HCT116 (cell line): Measurements from ENCODE around the gene IP6K2. TPM values are rescaled to one million over a fixed set of nuclear protein-coding genes. Genes with fewer than 3 reads are reported as not detected.

Experiments used
- ATAC-seq: fragments of 200-7000 bp; cut with Tn5 transposase; 2 replicates; pipeline ENCODE4 v1.9.1; 2020; ENCODE audit warnings: mild to moderate bottlenecking, moderate library complexity
- BruUV-seq: library from RNA; stranded (reverse); fragments of 400-500 nt; replicated peaks from 2 replicates; lab custom pipeline; 2021; lab: Mats Ljungman, UMichigan
- CTCF ChIA-PET: fragments of 300-600 bp; sonication (Branson Sonifier 250); formaldehyde crosslinking; loops from one replicate; lab custom pipeline; 2021; ENCODE audit warnings: antibody characterized with exemption; lab: Charles Lee
- POLR2A ChIA-PET: fragments of 300-600, 350-600 bp; sonication (Branson Sonifier 250); formaldehyde crosslinking; loops from one replicate; lab custom pipeline; 2021; ENCODE audit warnings: antibody characterized with exemption; lab: Charles Lee
- RAD21 ChIA-PET, 2 experiments: fragments of 300-600 bp; sonication (Branson Sonifier 250); formaldehyde crosslinking; loops; one replicate each; lab custom pipeline; 2023; ENCODE audit warnings: low total read pairs in 2 of 2; ENCODE audit not compliant: uncharacterized antibody in 2 of 2, unreplicated experiment in 2 of 2, low non-redundant PET in 1 of 2; lab: Charles Lee
- DNase-seq: peaks from one replicate; pipeline ENCODE4 v3.0.0-alpha.2; 2010; ENCODE audit warnings: low read depth, low spot score
- H2AFZ ChIP-seq: fragments of 200-600 bp; shearing (Covaris generic), sonication (generic); 2 replicates; pipeline ENCODE4 v1.6.1; 2017; ENCODE audit warnings: low read depth, mixed run types, mixed read lengths, antibody characterized with exemption, low read length; ENCODE audit not compliant: poor library complexity, severe bottlenecking
- H3K27ac ChIP-seq: 2 replicates; pipeline ENCODE4 v1.5.1; 2012; ENCODE audit warnings: low read depth, low read length
- H3K27me3 ChIP-seq: fragments of 200-600 bp; sonication (generic); 2 replicates; pipeline ENCODE4 v1.6.1; 2016; ENCODE audit warnings: mixed run types, low read length, mixed read lengths; ENCODE audit not compliant: insufficient read depth
- H3K36me3 ChIP-seq, 2 experiments: fragments of 200-500 bp in 1 of 2; fragments of 200-600 bp in 1 of 2; sonication (Bioruptor generic) in 1 of 2; sonication (generic) in 1 of 2; 2 replicates each; pipeline versions ENCODE4 v1.5.1 to v1.6.1; 2014 to 2016; ENCODE audit warnings: low read length in 2 of 2, inconsistent platforms in 1 of 2, mixed read lengths in 1 of 2, mixed run types in 1 of 2; ENCODE audit not compliant: insufficient read depth in 2 of 2, control insufficient read depth in 1 of 2
- H3K4me1 ChIP-seq, 2 experiments: fragments of 200-600 bp in 1 of 2; sonication (generic) in 1 of 2; 2 replicates each; pipeline versions ENCODE4 v1.5.1 to v1.6.1; 2012 to 2017; ENCODE audit warnings: low read length in 2 of 2, inconsistent platforms in 1 of 2, mild to moderate bottlenecking in 1 of 2, mixed read lengths in 1 of 2, mixed run types in 1 of 2, moderate library complexity in 1 of 2; ENCODE audit not compliant: insufficient read depth in 2 of 2, control insufficient read depth in 1 of 2
- H3K4me2 ChIP-seq: fragments of 200-600 bp; sonication (generic); 2 replicates; pipeline ENCODE4 v1.6.1; 2017; ENCODE audit warnings: mixed run types, low read length, mixed read lengths
- H3K4me3 ChIP-seq, 2 experiments: fragments of 200-600 bp in 1 of 2; sonication (generic) in 1 of 2; replicated peaks in 1 of 2; 2 replicates each; pipeline ENCODE4 v1.5.1; 2011 to 2016; ENCODE audit warnings: low read length in 2 of 2, control low read depth in 1 of 2, low read depth in 1 of 2, mild to moderate bottlenecking in 1 of 2, mixed read lengths in 1 of 2, mixed run types in 1 of 2
- H3K79me2 ChIP-seq: fragments of 200-600 bp; sonication (generic); 2 replicates; pipeline ENCODE4 v1.6.1; 2017; ENCODE audit warnings: mild to moderate bottlenecking, mixed run types, low read length, moderate library complexity, mixed read lengths; ENCODE audit not compliant: insufficient read depth
- H3K9ac ChIP-seq: fragments of 200-600 bp; sonication (generic); 2 replicates; pipeline ENCODE4 v1.6.1; 2016; ENCODE audit warnings: low read length, mixed read lengths
- H3K9me2 ChIP-seq: fragments of 200-600 bp; sonication (generic), shearing (Covaris generic); 2 replicates; pipeline ENCODE4 v1.6.1; 2017; ENCODE audit warnings: mixed run types, mild to moderate bottlenecking, moderate library complexity; ENCODE audit not compliant: insufficient read depth
- H3K9me3 ChIP-seq, 2 experiments: fragments of 200-500 bp in 1 of 2; fragments of 200-600 bp in 1 of 2; sonication (Bioruptor generic) in 1 of 2; sonication (generic) in 1 of 2; 2 replicates each; pipeline ENCODE4 v1.6.1; 2014 to 2017; ENCODE audit warnings: low read length in 2 of 2, mixed read lengths in 2 of 2, inconsistent platforms in 1 of 2, low read depth in 1 of 2, mild to moderate bottlenecking in 1 of 2, mixed run types in 1 of 2, moderate library complexity in 1 of 2; ENCODE audit not compliant: control insufficient read depth in 1 of 2, insufficient read depth in 1 of 2
- H4K20me1 ChIP-seq: fragments of 200-600 bp; sonication (generic), shearing (Covaris generic); 2 replicates; pipeline ENCODE4 v1.6.1; 2017; ENCODE audit warnings: mixed run types, mild to moderate bottlenecking, moderate library complexity; ENCODE audit not compliant: insufficient read depth
- ATF3 ChIP-seq: IDR thresholded peaks from 2 replicates; pipeline ENCODE4 v1.6.1; 2012
- CEBPB ChIP-seq: IDR thresholded peaks from 2 replicates; pipeline ENCODE4 v1.6.1; 2012; ENCODE audit warnings: low read depth
- CTCF ChIP-seq, 3 experiments: fragments of 200-600 bp in 1 of 3; sonication (generic) in 1 of 3; IDR thresholded peaks in 2 of 3; conservative IDR thresholded peaks in 1 of 3; 2 replicates each; pipeline ENCODE4 v1.5.1; 2012 to 2017; ENCODE audit warnings: low read depth in 2 of 3, low read length in 2 of 3, antibody characterized with exemption in 1 of 3, borderline replicate concordance in 1 of 3, control low read depth in 1 of 3, mild to moderate bottlenecking in 1 of 3, mixed read lengths in 1 of 3, mixed run types in 1 of 3, moderate library complexity in 1 of 3; ENCODE audit not compliant: insufficient read depth in 1 of 3
- ELF1 ChIP-seq: IDR thresholded peaks from 2 replicates; pipeline ENCODE4 v1.6.1; 2012; ENCODE audit warnings: low read depth, borderline replicate concordance
- EZH2 ChIP-seq: fragments of 200-600 bp; sonication (generic); IDR thresholded peaks from 2 replicates; pipeline ENCODE4 v1.6.1; 2017; ENCODE audit warnings: antibody characterized with exemption, mixed run types
- EZH2phosphoT487 ChIP-seq: fragments of 200-600 bp; IDR thresholded peaks from 2 replicates; pipeline ENCODE4 v1.6.1; 2018; ENCODE audit warnings: antibody characterized with exemption, borderline replicate concordance
- FOSL1 ChIP-seq: IDR thresholded peaks from 2 replicates; pipeline ENCODE4 v1.6.1; 2012; ENCODE audit warnings: low read depth
- MAX ChIP-seq: IDR thresholded peaks from 2 replicates; pipeline ENCODE4 v1.6.1; 2012
- RAD21 ChIP-seq: IDR thresholded peaks from 2 replicates; pipeline ENCODE4 v1.6.1; 2012; ENCODE audit warnings: low read depth, mild to moderate bottlenecking
- SIN3A ChIP-seq: IDR thresholded peaks from 2 replicates; pipeline ENCODE4 v1.6.1; 2012; ENCODE audit warnings: low read depth
- SP1 ChIP-seq: IDR thresholded peaks from 2 replicates; pipeline ENCODE4 v1.6.1; 2012; ENCODE audit warnings: low read depth
- TCF7L2 ChIP-seq: IDR thresholded peaks from 2 replicates; pipeline ENCODE4 v1.7.0; 2011; ENCODE audit warnings: borderline replicate concordance, inconsistent platforms; ENCODE audit not compliant: insufficient read depth, insufficient read length; ENCODE audit errors: extremely low read depth
- intact Hi-C: fragments of 100-400 bp; cut with micrococcal nuclease; formaldehyde crosslinking; loops from 2 replicates; pipeline ENCODE4 v1.10.0; 2022
- total RNA-seq: library from RNA; stranded (reverse); gene quantifications from one replicate; pipeline ENCODE4 v1.2.1, GENCODE V29; 2021; ENCODE audit not compliant: unreplicated experiment

The IP6K2 gene
- total RNA-seq, 1 experiment from 2014 or later: 89.5 TPM

- TF ChIP-seq CTCF (IDR thresholded peaks at IDR 0.05 in 2 of 3, conservative IDR thresholded peaks at IDR 0.05 in 1 of 3; ENCODE audit: borderline replicate concordance in 1 of 3, insufficient read depth in 1 of 3, low read depth in 2 of 3, low read length in 2 of 3) (no peak), RAD21 (no peak), CEBPB (no peak), FOSL1 (no peak), MAX (no peak), EZH2phosphoT487 (no peak), ELF1 (no peak), EZH2 (no peak), SP1 (no peak), TCF7L2 (no peak), ATF3 (no peak), SIN3A (no peak)
Observed at GRCh38 chr3:48682786-48683185, 34.2 kb downstream of the IP6K2 start (continued).

- no peak for ATAC-seq
- RAD21 ChIA-PET: no interaction called here
- H3K4me2 ChIP-seq: no peak overlapping the region
- BruUV-seq: no TSS peak
- intact Hi-C loops: no loop called here
- H3K9me2 ChIP-seq: no peaks in the 10 kb centered on the region
- no peak for DNase-seq
- CTCF ChIA-PET: no interaction called here
- no peaks in the 10 kb centered on the region for H3K27me3 ChIP-seq
- H3K9ac ChIP-seq: no peak overlapping the region
- H2AFZ ChIP-seq: no peak overlapping the region
- H3K4me1 ChIP-seq: peaks cover 13 to 29% of the 10 kb centered on the region in 2 experiments
- H3K36me3 ChIP-seq: peaks cover 26 to 40% of the 10 kb centered on the region in 2 experiments
- H4K20me1 ChIP-seq: no peaks in the 10 kb centered on the region
- no peak overlapping the region for H3K27ac ChIP-seq
- no peak overlapping the region for H3K4me3 ChIP-seq
- no peak for TF ChIP-seq RAD21
- no peak for TF ChIP-seq TCF7L2
- TF ChIP-seq SP1: no peak
- H3K9me3 ChIP-seq: no peaks in the 10 kb centered on the region
- peaks cover 31% of the 10 kb centered on the region for H3K79me2 ChIP-seq
- POLR2A ChIA-PET: no interaction called here
Observed at GRCh38 chr3:48681974-48682610, 34.9 kb downstream of the IP6K2 start.
